ENCODE results near the gene YOD1. TPM values are rescaled to one million over a fixed set of nuclear protein-coding genes. Genes with fewer than 3 reads are reported as not detected.

YOD1 gene
- total RNA-seq, 1 donor from 2014 or later: 13.0 TPM

- peaks cover 11 to 37% (median 28%) of the 10 kb centered on the region in 3 donors for H3K4me1 ChIP-seq (ENCODE audit: control insufficient read depth in 3 of 3, insufficient read depth in 3 of 3, low read length in 3 of 3)
- no peak overlapping the region for H3K9ac ChIP-seq (ENCODE audit: low read depth in 1 of 3, low read length in 3 of 3)
- no peaks in the 10 kb centered on the region for H3K27me3 ChIP-seq (ENCODE audit: control insufficient read depth in 3 of 3, insufficient read depth in 3 of 3, low read length in 3 of 3)
- no peak overlapping the region for H3K27ac ChIP-seq (ENCODE audit: low read depth, low read length)
- no peak overlapping the region for H3K4me3 ChIP-seq (ENCODE audit: low read length in 3 of 3)
- peaks cover 19 to 31% (median 29%) of the 10 kb centered on the region in 3 donors for H3K36me3 ChIP-seq (ENCODE audit: control insufficient read depth in 3 of 3, insufficient read depth in 3 of 3, low read length in 3 of 3)
- no peaks in the 10 kb centered on the region for H3K9me3 ChIP-seq (ENCODE audit: control insufficient read depth in 3 of 3, low read length in 3 of 3)
Observed at GRCh38 chr1:207060596-207060995, 9.6 kb upstream of the YOD1 start.

- no peaks in the 10 kb centered on the region for H3K27me3 ChIP-seq (ENCODE audit: control insufficient read depth in 3 of 3, insufficient read depth in 3 of 3, low read length in 3 of 3)
- no peaks in the 10 kb centered on the region for H3K9me3 ChIP-seq (ENCODE audit: control insufficient read depth in 3 of 3, low read length in 3 of 3)
- peaks cover 19 to 31% (median 28%) of the 10 kb centered on the region in 3 donors for H3K36me3 ChIP-seq (ENCODE audit: control insufficient read depth in 3 of 3, insufficient read depth in 3 of 3, low read length in 3 of 3)
- peak overlapping the region in 1 of 3 donors; percentile 61 for H3K9ac ChIP-seq (ENCODE audit: low read depth in 1 of 3, low read length in 3 of 3)
- peaks cover 11 to 37% (median 28%) of the 10 kb centered on the region in 3 donors for H3K4me1 ChIP-seq (ENCODE audit: control insufficient read depth in 3 of 3, insufficient read depth in 3 of 3, low read length in 3 of 3)
- no peak overlapping the region for H3K4me3 ChIP-seq (ENCODE audit: low read length in 3 of 3)
- peak overlapping the region; percentile 89 for H3K27ac ChIP-seq (ENCODE audit: low read depth, low read length)
Observed at GRCh38 chr1:207059881-207060280, 8.9 kb upstream of the YOD1 start.

GRCh38 chr1:207058878-207059867 is 8.2 kb upstream of the YOD1 start:
- Histone ChIP-seq H3K4me3 (ENCODE audit: low read length in 3 of 3) (peak overlapping the region in 1 of 3 donors; percentile 23), H3K36me3 (ENCODE audit: control insufficient read depth in 3 of 3, insufficient read depth in 3 of 3, low read length in 3 of 3) (peaks cover 19 to 29% (median 25%) of the 10 kb centered on the region in 3 donors), H3K4me1 (ENCODE audit: control insufficient read depth in 3 of 3, insufficient read depth in 3 of 3, low read length in 3 of 3) (peaks cover 9 to 33% (median 23%) of the 10 kb centered on the region in 3 donors), H3K27me3 (ENCODE audit: control insufficient read depth in 3 of 3, insufficient read depth in 3 of 3, low read length in 3 of 3) (no peaks in the 10 kb centered on the region), H3K27ac (ENCODE audit: low read depth, low read length) (peak overlapping the region; percentile 89), H3K9ac (ENCODE audit: low read depth in 1 of 3, low read length in 3 of 3) (peak overlapping the region in 1 of 3 donors; percentile 61), H3K9me3 (ENCODE audit: control insufficient read depth in 3 of 3, low read length in 3 of 3) (no peaks in the 10 kb centered on the region)

- peaks cover 9 to 29% (median 26%) of the 10 kb centered on the region in 3 donors for H3K4me1 ChIP-seq (ENCODE audit: control insufficient read depth in 3 of 3, insufficient read depth in 3 of 3, low read length in 3 of 3)
- peaks cover 14 to 20% (median 19%) of the 10 kb centered on the region in 3 donors for H3K36me3 ChIP-seq (ENCODE audit: control insufficient read depth in 3 of 3, insufficient read depth in 3 of 3, low read length in 3 of 3)
- H3K9me3 ChIP-seq (ENCODE audit: control insufficient read depth in 3 of 3, low read length in 3 of 3): no peaks in the 10 kb centered on the region
- no peak overlapping the region for H3K4me3 ChIP-seq (ENCODE audit: low read length in 3 of 3)
- H3K27ac ChIP-seq (ENCODE audit: low read depth, low read length): peak overlapping the region; percentile 89
- no peak overlapping the region for H3K9ac ChIP-seq (ENCODE audit: low read depth in 1 of 3, low read length in 3 of 3)
- H3K27me3 ChIP-seq (ENCODE audit: control insufficient read depth in 3 of 3, insufficient read depth in 3 of 3, low read length in 3 of 3): no peaks in the 10 kb centered on the region
Observed at GRCh38 chr1:207058252-207058651, 7.2 kb upstream of the YOD1 start.

GRCh38 chr1:207056673-207057072 is 5.7 kb upstream of the YOD1 start:
- Histone ChIP-seq H3K27ac (ENCODE audit: low read depth, low read length) (peak overlapping the region; percentile 94), H3K4me1 (ENCODE audit: control insufficient read depth in 3 of 3, insufficient read depth in 3 of 3, low read length in 3 of 3) (peaks cover 20 to 31% (median 30%) of the 10 kb centered on the region in 3 donors), H3K9ac (ENCODE audit: low read depth in 1 of 3, low read length in 3 of 3) (peak overlapping the region in 2 of 3 donors; percentile 54 to 70), H3K27me3 (ENCODE audit: control insufficient read depth in 3 of 3, insufficient read depth in 3 of 3, low read length in 3 of 3) (no peaks in the 10 kb centered on the region), H3K36me3 (ENCODE audit: control insufficient read depth in 3 of 3, insufficient read depth in 3 of 3, low read length in 3 of 3) (peaks cover 0 to 5% (median 4%) of the 10 kb centered on the region in 3 donors), H3K9me3 (ENCODE audit: control insufficient read depth in 3 of 3, low read length in 3 of 3) (no peaks in the 10 kb centered on the region), H3K4me3 (ENCODE audit: low read length in 3 of 3) (peak overlapping the region in 1 of 3 donors; percentile 32)

- H3K27me3 ChIP-seq (ENCODE audit: control insufficient read depth in 3 of 3, insufficient read depth in 3 of 3, low read length in 3 of 3): no peaks in the 10 kb centered on the region
- no peaks in the 10 kb centered on the region for H3K9me3 ChIP-seq (ENCODE audit: control insufficient read depth in 3 of 3, low read length in 3 of 3)
- H3K4me3 ChIP-seq (ENCODE audit: low read length in 3 of 3): no peak overlapping the region
- H3K4me1 ChIP-seq (ENCODE audit: control insufficient read depth in 3 of 3, insufficient read depth in 3 of 3, low read length in 3 of 3): peaks cover 20 to 39% (median 38%) of the 10 kb centered on the region in 3 donors
- H3K36me3 ChIP-seq (ENCODE audit: control insufficient read depth in 3 of 3, insufficient read depth in 3 of 3, low read length in 3 of 3): peaks cover 0 to 5% (median 0%) of the 10 kb centered on the region in 3 donors
- H3K9ac ChIP-seq (ENCODE audit: low read depth in 1 of 3, low read length in 3 of 3): peak overlapping the region in 2 of 3 donors; percentile 54 to 70
- H3K27ac ChIP-seq (ENCODE audit: low read depth, low read length): peak overlapping the region; percentile 94
Observed at GRCh38 chr1:207055386-207056001, 4.5 kb upstream of the YOD1 start.

- H3K36me3 ChIP-seq (ENCODE audit: control insufficient read depth in 3 of 3, insufficient read depth in 3 of 3, low read length in 3 of 3): peaks cover 0 to under 1% (median 0%) of the 10 kb centered on the region in 3 donors
- no peaks in the 10 kb centered on the region for H3K27me3 ChIP-seq (ENCODE audit: control insufficient read depth in 3 of 3, insufficient read depth in 3 of 3, low read length in 3 of 3)
- H3K4me3 ChIP-seq (ENCODE audit: low read length in 3 of 3): peak overlapping the region in 1 of 3 donors; percentile 4
- no peaks in the 10 kb centered on the region for H3K9me3 ChIP-seq (ENCODE audit: control insufficient read depth in 3 of 3, low read length in 3 of 3)
- H3K9ac ChIP-seq (ENCODE audit: low read depth in 1 of 3, low read length in 3 of 3): peak overlapping the region in 2 of 3 donors; percentile 51 to 63
- H3K4me1 ChIP-seq (ENCODE audit: control insufficient read depth in 3 of 3, insufficient read depth in 3 of 3, low read length in 3 of 3): peaks cover 20 to 34% (median 28%) of the 10 kb centered on the region in 3 donors
- peak overlapping the region; percentile 94 for H3K27ac ChIP-seq (ENCODE audit: low read depth, low read length)
Observed at GRCh38 chr1:207054491-207054890, 3.5 kb upstream of the YOD1 start.

- H3K9me3 ChIP-seq (ENCODE audit: control insufficient read depth in 3 of 3, low read length in 3 of 3): no peaks in the 10 kb centered on the region
- no peaks in the 10 kb centered on the region for H3K27me3 ChIP-seq (ENCODE audit: control insufficient read depth in 3 of 3, insufficient read depth in 3 of 3, low read length in 3 of 3)
- H3K9ac ChIP-seq (ENCODE audit: low read depth in 1 of 3, low read length in 3 of 3): peak within 1 kb of the TSS; percentile 90 to 96 (median 91)
- H3K4me3 ChIP-seq (ENCODE audit: low read length in 3 of 3): peak within 1 kb of the TSS; percentile 89 to 91 (median 89)
- H3K4me1 ChIP-seq (ENCODE audit: control insufficient read depth in 3 of 3, insufficient read depth in 3 of 3, low read length in 3 of 3): peaks cover 17 to 32% (median 19%) of the 10 kb centered on the region in 3 donors
- peaks cover 6 to 10% (median 10%) of the 10 kb centered on the region in 3 donors for H3K36me3 ChIP-seq (ENCODE audit: control insufficient read depth in 3 of 3, insufficient read depth in 3 of 3, low read length in 3 of 3)
- H3K27ac ChIP-seq (ENCODE audit: low read depth, low read length): peak within 1 kb of the TSS; percentile 94
Observed at GRCh38 chr1:207052911-207053769, 2.1 kb upstream of the YOD1 start, which contains the start of gene PFKFB2. TSS of gene PFKFB2 (plus strand) at chr1:207053275. CDS start at chr1:207054718, 1,443 bp downstream.
